Colonic mucosa (tissue), 4 donors: ENCODE measurements around the gene TRPM4. TPM values are rescaled to one million over a fixed set of nuclear protein-coding genes. Genes with fewer than 3 reads are reported as not detected.

ENCODE experiments used
- DNase-seq: peaks from one replicate; pipeline ENCODE4 v3.0.0-alpha.2; 2020
- H3K27ac ChIP-seq: fragments of 200-600 bp; one replicate; pipeline ENCODE4 v1.8.0; 2021
- H3K27me3 ChIP-seq: fragments of 200-600 bp; one replicate; pipeline ENCODE4 v1.8.0; 2021
- H3K36me3 ChIP-seq: fragments of 200-600 bp; one replicate; pipeline ENCODE4 v1.8.0; 2021
- H3K4me1 ChIP-seq: fragments of 200-600 bp; one replicate; pipeline ENCODE4 v1.8.0; 2021; ENCODE audit warnings: mild to moderate bottlenecking
- H3K4me3 ChIP-seq: fragments of 200-600 bp; one replicate; pipeline ENCODE4 v1.8.0; 2021
- H3K9ac ChIP-seq, 2 donors: one replicate each; pipeline ENCODE4 v1.7.0; 2013; ENCODE audit warnings: control low read depth in 2 of 2, low read depth in 2 of 2, low read length in 2 of 2
- H3K9me3 ChIP-seq: fragments of 200-600 bp; one replicate; pipeline ENCODE4 v1.8.0; 2021
- CTCF ChIP-seq: fragments of 200-600 bp; IDR thresholded peaks from one replicate; pipeline ENCODE4 v1.8.0; 2022; ENCODE audit warnings: antibody characterized with exemption, mild to moderate bottlenecking
- intact Hi-C: fragments of 100-400 bp; cut with DNase I; formaldehyde crosslinking; loops from one replicate; pipeline ENCODE4 v1.14.1; 2022
- total RNA-seq, 2 donors: library from RNA; stranded (reverse); fragmentation: NEBNext Ultra II Directional in 1 of 2; extraction: Animal tissue kit (Norgen Biotek cat#: 25700) in 1 of 2; gene quantifications; one replicate each; pipeline ENCODE4 v1.2.1, GENCODE V29; 2021
- donor health status: healthy.
- donor health status: DM: no; HTN: no; CAD: no.
- donor health status: DM: no; HTN: no; CAD: no.

TRPM4 gene
- total RNA-seq, 2 donors from 2014 or later, result 175 to 307 TPM

GRCh38 chr19:49151267-49152118, 6.1 kb upstream of the TRPM4 start:
- H3K4me1 ChIP-seq, result no peaks in the 10 kb centered on the region
- H3K36me3 ChIP-seq, result no peaks in the 10 kb centered on the region
- H3K27ac ChIP-seq, result peak overlapping the region; percentile 92
- H3K4me3 ChIP-seq, result peak overlapping the region; percentile 58
- TF ChIP-seq CTCF, result no peak
- H3K9ac ChIP-seq, result peak overlapping the region in 1 of 2 donors; percentile 100
- H3K9me3 ChIP-seq, result no peaks in the 10 kb centered on the region
- H3K27me3 ChIP-seq, result no peaks in the 10 kb centered on the region
- peak; percentile 98 for DNase-seq
- intact Hi-C loops, result no loop called here

GRCh38 chr19:49152119-49152550, 5.5 kb upstream of the TRPM4 start:
- Histone ChIP-seq H3K9ac (no peak overlapping the region), H3K4me1 (no peaks in the 10 kb centered on the region), H3K36me3 (no peaks in the 10 kb centered on the region), H3K27ac (peak overlapping the region; percentile 92), H3K27me3 (no peaks in the 10 kb centered on the region), H3K9me3 (no peaks in the 10 kb centered on the region), H3K4me3 (no peak overlapping the region)
- intact Hi-C loops, result no loop called here
- TF ChIP-seq CTCF, result no peak
- DNase-seq, result no peak

- Histone ChIP-seq H3K27me3 (no peaks in the 10 kb centered on the region), H3K4me1 (no peaks in the 10 kb centered on the region), H3K4me3 (no peak overlapping the region), H3K27ac (no peak overlapping the region), H3K9me3 (no peaks in the 10 kb centered on the region), H3K36me3 (no peaks in the 10 kb centered on the region), H3K9ac (no peak overlapping the region)
- intact Hi-C loops, result no loop called here
- no peak for DNase-seq
- no peak for TF ChIP-seq CTCF
Measured at GRCh38 chr19:49153167-49153809, 4.3 kb upstream of the TRPM4 start.

GRCh38 chr19:49154279-49154678, 3.3 kb upstream of the TRPM4 start:
- H3K9me3 ChIP-seq, result no peaks in the 10 kb centered on the region
- intact Hi-C loops, result no loop called here
- no peak overlapping the region for H3K27ac ChIP-seq
- no peaks in the 10 kb centered on the region for H3K4me1 ChIP-seq
- H3K4me3 ChIP-seq, result no peak overlapping the region
- H3K27me3 ChIP-seq, result no peaks in the 10 kb centered on the region
- H3K36me3 ChIP-seq, result no peaks in the 10 kb centered on the region
- no peak overlapping the region for H3K9ac ChIP-seq
- no peak for TF ChIP-seq CTCF
- DNase-seq, result no peak

GRCh38 chr19:49155005-49155819, 2.4 kb upstream of the TRPM4 start, which contains the start of gene HRC:
TSS of gene HRC (minus strand) at chr19:49155396. CDS start at chr19:49155237, 159 bp downstream.
- Histone ChIP-seq H3K27me3 (no peaks in the 10 kb centered on the region), H3K27ac (no peak within 1 kb of the TSS), H3K36me3 (no peaks in the 10 kb centered on the region), H3K9me3 (no peaks in the 10 kb centered on the region), H3K4me3 (no peak within 1 kb of the TSS), H3K9ac (no peak within 1 kb of the TSS), H3K4me1 (no peaks in the 10 kb centered on the region)
- DNase-seq, result no peak
- intact Hi-C loops, result loop anchor here (5.0 kb wide), 1 partner anchor 42 kb away; no protein-coding TSS in a partner anchor
- no peak for TF ChIP-seq CTCF
